ENCODE data around the gene KCNAB1. TPM values are rescaled to one million over a fixed set of nuclear protein-coding genes. Genes with fewer than 3 reads are reported as not detected.
"Not testable (repeated sequence)": the region's sequence is repeated elsewhere in the genome, so short reads cannot be mapped to it uniquely, and the experiment has no call there.

Gene KCNAB1
- total RNA-seq, 1 donor from 2014 or later: 3.2 TPM

GRCh38 chr3:156098437-156099035 is 21.8 kb upstream of the KCNAB1 start:
- intact Hi-C loops (cut with DNase I): no loop called here
- Histone ChIP-seq H3K4me3 (no peak overlapping the region), H3K9me3 (no peaks in the 10 kb centered on the region), H3K27me3 (no peaks in the 10 kb centered on the region), H3K36me3 (no peaks in the 10 kb centered on the region), H3K27ac (no peak overlapping the region), H3K4me1 (no peaks in the 10 kb centered on the region)
- TF ChIP-seq CTCF (IDR thresholded peaks at IDR 0.05): no peak
- DNase-seq: no peak
- ATAC-seq: no peak

DNA sequence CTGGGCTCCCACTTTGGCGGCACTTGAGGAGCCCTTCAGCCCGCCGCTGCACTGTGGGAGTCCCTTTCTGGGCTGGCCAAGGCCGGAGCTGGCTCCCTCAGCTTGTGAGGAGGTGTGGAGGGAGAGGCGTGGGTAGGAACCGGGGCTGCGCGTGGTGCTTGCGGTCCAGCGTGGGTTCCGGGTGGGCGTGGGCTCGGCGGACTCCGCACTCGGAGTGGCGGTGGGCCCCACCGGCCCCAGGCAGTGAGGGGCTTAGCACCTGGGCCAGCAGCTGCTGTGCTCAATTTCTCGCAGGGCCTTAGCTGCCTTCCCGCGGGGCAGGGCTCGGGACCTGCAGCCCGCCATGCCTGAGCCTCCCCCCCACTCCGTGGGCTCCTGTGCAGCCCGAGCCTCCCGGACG is 21.0 kb upstream of the KCNAB1 start:
- intact Hi-C loops (cut with DNase I); H3K27ac ChIP-seq; H3K9me3 ChIP-seq: not testable (repeated sequence)

DNA sequence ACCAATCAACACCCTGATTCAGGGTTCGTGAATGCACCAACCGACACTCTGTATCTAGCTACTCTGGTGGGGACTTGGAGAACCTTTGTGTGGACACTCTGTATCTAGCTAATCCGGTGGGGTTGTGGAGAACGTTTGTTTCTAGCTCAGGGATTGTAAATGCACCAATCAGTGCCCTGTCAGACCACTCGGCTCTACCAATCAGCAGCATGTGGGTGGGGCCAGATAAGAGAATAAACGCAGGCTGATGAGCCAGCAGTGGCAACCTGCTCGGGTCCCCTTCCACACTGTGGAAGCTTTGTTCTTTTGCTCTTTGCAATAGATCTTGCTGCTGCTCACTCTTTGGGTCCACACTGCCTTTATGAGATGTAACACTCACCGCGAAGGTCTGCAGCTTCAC is 20.4 kb upstream of the KCNAB1 start:
- H3K27ac ChIP-seq; H3K27me3 ChIP-seq; DNase-seq; H3K4me1 ChIP-seq; H3K36me3 ChIP-seq; H3K9me3 ChIP-seq; ATAC-seq; H3K4me3 ChIP-seq; intact Hi-C loops (cut with DNase I): not testable (repeated sequence)

More for the DNA sequence above, 21.0 kb upstream of the KCNAB1 start:
- not testable (repeated sequence) for DNase-seq, H3K36me3 ChIP-seq, H3K4me3 ChIP-seq, H3K27me3 ChIP-seq, ATAC-seq, H3K4me1 ChIP-seq

GRCh38 chr3:156102267-156102931 is 18.0 kb upstream of the KCNAB1 start:
- intact Hi-C loops (cut with DNase I): no loop called here
- Histone ChIP-seq H3K27me3 (no peaks in the 10 kb centered on the region), H3K4me3 (no peak overlapping the region), H3K4me1 (no peaks in the 10 kb centered on the region), H3K9me3 (no peaks in the 10 kb centered on the region), H3K27ac (no peak overlapping the region), H3K36me3 (no peaks in the 10 kb centered on the region)
- TF ChIP-seq CTCF (IDR thresholded peaks at IDR 0.05): no peak
- ATAC-seq (no peak), DNase-seq (no peak)

- no peak overlapping the region for H3K4me3 ChIP-seq
- no peaks in the 10 kb centered on the region for H3K9me3 ChIP-seq
- intact Hi-C loops (cut with DNase I): no loop called here
- no peak for ATAC-seq
- H3K4me1 ChIP-seq: no peaks in the 10 kb centered on the region
- DNase-seq: no peak
- no peaks in the 10 kb centered on the region for H3K36me3 ChIP-seq
- no peaks in the 10 kb centered on the region for H3K27me3 ChIP-seq
- no peak overlapping the region for H3K27ac ChIP-seq
- no peak for TF ChIP-seq CTCF (IDR thresholded peaks at IDR 0.05)
These were observed 13.5 kb upstream of the KCNAB1 start for GRCh38 chr3:156106721-156107373.

- ATAC-seq: no peak
- H3K9me3 ChIP-seq: no peaks in the 10 kb centered on the region
- intact Hi-C loops (cut with DNase I): no loop called here
- H3K36me3 ChIP-seq: no peaks in the 10 kb centered on the region
- no peaks in the 10 kb centered on the region for H3K27me3 ChIP-seq
- H3K27ac ChIP-seq: no peak overlapping the region
- no peak for TF ChIP-seq CTCF (IDR thresholded peaks at IDR 0.05)
- DNase-seq: no peak
- H3K4me3 ChIP-seq: no peak overlapping the region
- H3K4me1 ChIP-seq: no peaks in the 10 kb centered on the region
These were observed 12.9 kb upstream of the KCNAB1 start for GRCh38 chr3:156107504-156107903.
